SK-N-MC (cell line): ENCODE measurements around the gene PAIP1.

Experiments used
- EZH2 ChIP-seq: fragments of 200-600 bp; sonication (generic); IDR thresholded peaks from one replicate; pipeline ENCODE4 v1.6.1; 2017; ENCODE audit warnings: antibody characterized with exemption
- POLR2AphosphoS5 ChIP-seq: IDR thresholded peaks from 2 replicates; pipeline ENCODE4 v1.6.1; 2012; ENCODE audit warnings: mild to moderate bottlenecking, low read depth, low read length, borderline replicate concordance

GRCh38 chr5:43584166-43584699 lies 27.4 kb upstream of the PAIP1 start:
- TF ChIP-seq EZH2 (no peak), POLR2AphosphoS5 (no peak)
